ENCODE measurements around the gene TSR3. TPM values are rescaled to one million over a fixed set of nuclear protein-coding genes. Genes with fewer than 3 reads are reported as not detected.

The TSR3 gene
- total and polyA plus RNA-seq, 2 donors (not counting 1 experiment from before 2014, with no cell fraction given) = 35.7 to 43.7 TPM

DNA sequence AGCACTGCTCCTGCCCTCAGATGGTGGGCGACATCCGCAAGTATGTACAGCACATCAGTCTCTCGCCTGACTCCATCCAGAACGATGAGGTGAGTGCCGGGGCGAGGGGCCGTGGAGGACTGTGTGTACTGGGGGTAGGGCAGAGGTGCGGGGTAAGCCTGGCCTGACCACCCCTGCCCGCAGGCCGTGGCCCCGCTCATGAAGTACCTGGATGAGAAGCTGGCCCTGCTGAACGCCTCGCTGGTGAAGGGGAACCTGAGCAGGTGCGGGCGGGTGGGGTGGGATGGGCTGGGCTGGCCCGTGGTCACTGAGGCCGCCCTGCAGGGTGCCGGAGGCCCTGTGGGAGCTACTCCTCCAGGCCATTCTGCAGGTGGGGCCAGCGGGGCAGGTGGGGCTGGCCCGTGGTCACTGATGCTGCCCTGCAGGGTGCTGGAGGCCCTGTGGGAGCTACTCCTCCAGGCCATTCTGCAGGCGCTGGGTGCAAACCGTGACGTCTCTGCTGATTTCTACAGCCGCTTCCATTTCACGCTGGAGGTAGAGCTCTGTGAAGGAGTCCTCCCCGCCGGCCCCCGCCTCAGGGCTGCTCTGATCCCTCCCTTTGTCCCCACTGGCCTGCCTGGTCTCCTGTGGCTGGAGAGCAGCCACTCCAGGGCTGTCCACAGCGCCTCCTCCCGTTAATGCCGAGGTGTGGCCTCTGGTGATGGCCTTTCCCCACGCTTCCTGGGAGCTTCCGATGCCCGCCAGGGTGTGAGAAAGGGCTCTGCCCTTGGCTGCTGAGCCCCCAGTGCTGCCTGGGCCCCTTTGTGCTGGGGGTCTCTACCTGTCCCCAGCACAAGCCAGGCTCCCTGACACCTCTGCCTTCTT lies 5.0 kb downstream of the TSR3 start:
- H2AFZ ChIP-seq (ENCODE audit: insufficient read depth, low read depth, low read length, poor library complexity, severe bottlenecking) = no peak overlapping the region
- intact Hi-C loops (cut with micrococcal nuclease) = loop anchor here (10.0 kb wide), 1 partner anchor 268 kb away; the partner anchor contains the start of genes CRAMP1 and IFT140
- H3K36me3 ChIP-seq (replicated peaks in 1 of 2; ENCODE audit: control extremely low read depth in 1 of 2, control insufficient read depth in 1 of 2, extremely low read depth in 1 of 2, insufficient read depth in 2 of 2, low read length in 1 of 2) = peaks cover 0 to 27% of the 10 kb centered on the region in 2 experiments
- Mint-ChIP-seq H3K4me3 (no peak overlapping the region), H3K27ac (no peak overlapping the region), H3K27me3 (no peaks in the 10 kb centered on the region), H3K4me1 (peaks cover 31% of the 10 kb centered on the region), H3K9me3 (ENCODE audit: insufficient read depth) (no peaks in the 10 kb centered on the region)
- H3K4me1 ChIP-seq (ENCODE audit: control insufficient read depth in 2 of 2, insufficient read depth in 2 of 2, low read length in 2 of 2) = peaks cover 24 to 36% of the 10 kb centered on the region in 2 donors
- ChIA-PET CTCF (interaction anchor here (2.1 kb wide), 1 partner anchor 17 kb away, joined by 6 read pairs; no protein-coding TSS in a partner anchor), POLR2A (interaction anchor here (0.6 to 1.6 kb wide), 4 partner anchors 14 to 94 kb away, joined by 3 to 6 read pairs (median 4); no protein-coding TSS in a partner anchor)
- H4K20me1 ChIP-seq (ENCODE audit: control insufficient read depth, insufficient read depth, low read length, poor library complexity, severe bottlenecking) = peaks cover 27% of the 10 kb centered on the region
- no peak overlapping the region for H3K27ac ChIP-seq (ENCODE audit: low read length in 2 of 2)
- WGBS (ENCODE audit: insufficient coverage) = 76% methylated on average over 34 of the region's 34 CpGs
- H3K79me2 ChIP-seq (ENCODE audit: control insufficient read depth, insufficient read depth, low read length) = peaks cover 13% of the 10 kb centered on the region
- H3K9me3 ChIP-seq (ENCODE audit: control extremely low read depth in 1 of 3, control insufficient read depth in 2 of 3, insufficient read depth in 1 of 3, low read length in 2 of 3) = no peaks in the 10 kb centered on the region
- no peak for TF ChIP-seq EZH2 (IDR thresholded peaks at IDR 0.05; ENCODE audit: borderline replicate concordance, insufficient read depth, low read depth, low read length, poor library complexity, severe bottlenecking)
- TF ChIP-seq, protein P1, sequence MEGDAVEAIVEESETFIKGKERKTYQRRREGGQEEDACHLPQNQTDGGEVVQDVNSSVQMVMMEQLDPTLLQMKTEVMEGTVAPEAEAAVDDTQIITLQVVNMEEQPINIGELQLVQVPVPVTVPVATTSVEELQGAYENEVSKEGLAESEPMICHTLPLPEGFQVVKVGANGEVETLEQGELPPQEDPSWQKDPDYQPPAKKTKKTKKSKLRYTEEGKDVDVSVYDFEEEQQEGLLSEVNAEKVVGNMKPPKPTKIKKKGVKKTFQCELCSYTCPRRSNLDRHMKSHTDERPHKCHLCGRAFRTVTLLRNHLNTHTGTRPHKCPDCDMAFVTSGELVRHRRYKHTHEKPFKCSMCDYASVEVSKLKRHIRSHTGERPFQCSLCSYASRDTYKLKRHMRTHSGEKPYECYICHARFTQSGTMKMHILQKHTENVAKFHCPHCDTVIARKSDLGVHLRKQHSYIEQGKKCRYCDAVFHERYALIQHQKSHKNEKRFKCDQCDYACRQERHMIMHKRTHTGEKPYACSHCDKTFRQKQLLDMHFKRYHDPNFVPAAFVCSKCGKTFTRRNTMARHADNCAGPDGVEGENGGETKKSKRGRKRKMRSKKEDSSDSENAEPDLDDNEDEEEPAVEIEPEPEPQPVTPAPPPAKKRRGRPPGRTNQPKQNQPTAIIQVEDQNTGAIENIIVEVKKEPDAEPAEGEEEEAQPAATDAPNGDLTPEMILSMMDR (IDR thresholded peaks at IDR 0.05) = no peak
- H3K9ac ChIP-seq (ENCODE audit: low read length) = no peak overlapping the region
- DNase-seq (no peak), ATAC-seq (ENCODE audit: low read depth) (no peak)
- H3K4me3 ChIP-seq (ENCODE audit: control extremely low read depth in 1 of 5, extremely low read depth in 1 of 5, insufficient read depth in 1 of 5, low read depth in 2 of 5, low read length in 4 of 5) = no peak overlapping the region
- H3K27me3 ChIP-seq (replicated peaks in 1 of 4; ENCODE audit: control extremely low read depth in 1 of 4, control insufficient read depth in 3 of 4, insufficient read depth in 4 of 4, low read length in 3 of 4) = no peaks in the 10 kb centered on the region
- H3K4me2 ChIP-seq (replicated peaks; ENCODE audit: low read depth, low read length, poor library complexity, severe bottlenecking) = no peak overlapping the region

Data from B cell (primary cell).